Measurements from ENCODE around the gene IP6K2. TPM values are rescaled to one million over a fixed set of nuclear protein-coding genes. Genes with fewer than 3 reads are reported as not detected.

IP6K2 gene
- total RNA-seq, 1 experiment from 2014 or later: 105 TPM

- Mint-ChIP-seq H3K36me3 (ENCODE audit: insufficient read depth, unreplicated experiment) (peaks cover 44% of the 10 kb centered on the region), H3K4me3 (ENCODE audit: low read depth, unreplicated experiment) (no peak overlapping the region), H3K27me3 (ENCODE audit: unreplicated experiment) (no peaks in the 10 kb centered on the region), H3K9me3 (ENCODE audit: low read depth, unreplicated experiment) (no peaks in the 10 kb centered on the region), H3K4me1 (ENCODE audit: low read depth, unreplicated experiment) (no peaks in the 10 kb centered on the region), H3K27ac (ENCODE audit: unreplicated experiment) (no peak overlapping the region)
- CTCF ChIA-PET: no interaction called here
- DNase-seq: no peak
- TF ChIP-seq, protein P1, sequence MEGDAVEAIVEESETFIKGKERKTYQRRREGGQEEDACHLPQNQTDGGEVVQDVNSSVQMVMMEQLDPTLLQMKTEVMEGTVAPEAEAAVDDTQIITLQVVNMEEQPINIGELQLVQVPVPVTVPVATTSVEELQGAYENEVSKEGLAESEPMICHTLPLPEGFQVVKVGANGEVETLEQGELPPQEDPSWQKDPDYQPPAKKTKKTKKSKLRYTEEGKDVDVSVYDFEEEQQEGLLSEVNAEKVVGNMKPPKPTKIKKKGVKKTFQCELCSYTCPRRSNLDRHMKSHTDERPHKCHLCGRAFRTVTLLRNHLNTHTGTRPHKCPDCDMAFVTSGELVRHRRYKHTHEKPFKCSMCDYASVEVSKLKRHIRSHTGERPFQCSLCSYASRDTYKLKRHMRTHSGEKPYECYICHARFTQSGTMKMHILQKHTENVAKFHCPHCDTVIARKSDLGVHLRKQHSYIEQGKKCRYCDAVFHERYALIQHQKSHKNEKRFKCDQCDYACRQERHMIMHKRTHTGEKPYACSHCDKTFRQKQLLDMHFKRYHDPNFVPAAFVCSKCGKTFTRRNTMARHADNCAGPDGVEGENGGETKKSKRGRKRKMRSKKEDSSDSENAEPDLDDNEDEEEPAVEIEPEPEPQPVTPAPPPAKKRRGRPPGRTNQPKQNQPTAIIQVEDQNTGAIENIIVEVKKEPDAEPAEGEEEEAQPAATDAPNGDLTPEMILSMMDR (IDR thresholded peaks at IDR 0.05; ENCODE audit: unreplicated experiment): no peak
- intact Hi-C loops (cut with micrococcal nuclease; ENCODE audit: unreplicated experiment): no loop called here
- BruUV-seq (replicated peaks): no TSS peak
These were observed 8.5 kb downstream of the IP6K2 start for GRCh38 chr3:48708481-48708889.

DNA sequence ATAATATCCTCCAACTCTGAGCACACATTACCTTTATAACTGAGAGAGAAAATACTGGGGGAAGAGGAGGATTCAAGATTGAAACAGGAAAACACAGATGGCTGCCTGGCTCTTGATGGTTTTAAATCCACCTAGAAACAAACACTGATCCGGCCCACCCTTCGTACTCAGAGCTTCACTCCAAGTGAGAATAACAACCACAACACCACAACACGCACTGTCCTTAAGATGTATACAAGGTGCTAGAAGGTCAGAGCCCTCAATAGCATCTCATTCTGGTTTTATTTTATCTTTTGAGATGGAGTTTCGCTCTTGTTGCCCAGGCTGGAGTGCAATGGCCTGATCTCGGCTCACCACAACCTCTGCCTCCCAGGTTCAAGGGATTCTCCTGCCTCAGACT, 9.9 kb downstream of the IP6K2 start:
- intact Hi-C loops (cut with micrococcal nuclease; ENCODE audit: unreplicated experiment): no loop called here
- peaks cover 8% of the 10 kb centered on the region for H3K4me1 Mint-ChIP-seq (ENCODE audit: low read depth, unreplicated experiment)
- DNase-seq: no peak
- no peak overlapping the region for H3K4me3 Mint-ChIP-seq (ENCODE audit: low read depth, unreplicated experiment)
- H3K27me3 Mint-ChIP-seq (ENCODE audit: unreplicated experiment): no peaks in the 10 kb centered on the region
- no peaks in the 10 kb centered on the region for H3K9me3 Mint-ChIP-seq (ENCODE audit: low read depth, unreplicated experiment)
- TF ChIP-seq, protein P1 (IDR thresholded peaks at IDR 0.05; ENCODE audit: unreplicated experiment): no peak
- H3K36me3 Mint-ChIP-seq (ENCODE audit: insufficient read depth, unreplicated experiment): peaks cover 44% of the 10 kb centered on the region
- no peak overlapping the region for H3K27ac Mint-ChIP-seq (ENCODE audit: unreplicated experiment)
- no TSS peak for BruUV-seq (replicated peaks)
- CTCF ChIA-PET: interaction anchor here (1.1 kb wide), 1 partner anchor 10 kb away, joined by 3 read pairs; the partner anchor contains the start of gene IP6K2

- Mint-ChIP-seq H3K27me3 (ENCODE audit: unreplicated experiment) (no peaks in the 10 kb centered on the region), H3K4me3 (ENCODE audit: low read depth, unreplicated experiment) (no peak overlapping the region), H3K9me3 (ENCODE audit: low read depth, unreplicated experiment) (no peaks in the 10 kb centered on the region), H3K27ac (ENCODE audit: unreplicated experiment) (no peak overlapping the region), H3K4me1 (ENCODE audit: low read depth, unreplicated experiment) (peaks cover 10% of the 10 kb centered on the region), H3K36me3 (ENCODE audit: insufficient read depth, unreplicated experiment) (peaks cover 46% of the 10 kb centered on the region)
- intact Hi-C loops (cut with micrococcal nuclease; ENCODE audit: unreplicated experiment): no loop called here
- no peak for DNase-seq
- CTCF ChIA-PET: interaction anchor here (0.6 kb wide), 1 partner anchor 102 kb away, joined by 3 read pairs; no protein-coding TSS in a partner anchor
- TF ChIP-seq, protein P1 (IDR thresholded peaks at IDR 0.05; ENCODE audit: unreplicated experiment): no peak
- BruUV-seq (replicated peaks): no TSS peak
These were observed 14.6 kb downstream of the IP6K2 start for GRCh38 chr3:48702320-48702920.

DNA sequence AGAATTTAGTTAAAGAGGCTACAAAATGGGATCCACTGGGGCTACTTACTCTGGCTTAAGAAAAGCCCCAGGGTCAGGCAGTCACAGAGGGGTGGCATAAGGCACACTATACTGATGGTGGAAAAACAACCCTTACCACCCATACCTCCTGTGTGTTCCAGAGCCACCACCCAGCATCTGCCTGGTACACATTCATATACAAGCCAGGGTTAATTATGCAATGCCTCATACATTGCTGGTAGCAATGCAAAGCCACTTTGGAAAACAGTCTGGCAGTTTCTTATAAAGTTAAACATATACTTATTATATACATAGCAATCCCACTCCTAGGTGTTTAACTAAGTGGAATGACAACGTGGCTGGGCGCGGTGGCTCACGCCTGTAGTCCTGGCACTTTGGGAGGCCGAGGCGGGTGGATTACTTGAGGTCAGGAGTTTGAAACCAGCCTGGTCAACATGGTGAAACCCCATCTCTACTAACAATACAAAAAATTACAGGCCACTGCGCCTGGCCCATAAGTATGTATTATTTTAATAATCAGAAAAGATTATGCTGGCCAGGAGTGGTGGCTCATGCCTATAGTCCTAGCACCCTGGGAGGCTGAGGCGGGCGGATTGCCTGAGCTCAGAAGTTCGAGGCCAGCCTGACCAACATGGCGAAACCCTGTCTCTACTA, 16.2 kb downstream of the IP6K2 start:
- no peaks in the 10 kb centered on the region for H3K9me3 Mint-ChIP-seq (ENCODE audit: low read depth, unreplicated experiment)
- H3K27me3 Mint-ChIP-seq (ENCODE audit: unreplicated experiment): no peaks in the 10 kb centered on the region
- no peak overlapping the region for H3K27ac Mint-ChIP-seq (ENCODE audit: unreplicated experiment)
- peaks cover 10% of the 10 kb centered on the region for H3K4me1 Mint-ChIP-seq (ENCODE audit: low read depth, unreplicated experiment)
- CTCF ChIA-PET: no interaction called here
- TF ChIP-seq, protein P1 (IDR thresholded peaks at IDR 0.05; ENCODE audit: unreplicated experiment): no peak
- BruUV-seq (replicated peaks): no TSS peak
- H3K4me3 Mint-ChIP-seq (ENCODE audit: low read depth, unreplicated experiment): no peak overlapping the region
- DNase-seq: no peak
- H3K36me3 Mint-ChIP-seq (ENCODE audit: insufficient read depth, unreplicated experiment): peaks cover 47% of the 10 kb centered on the region
- intact Hi-C loops (cut with micrococcal nuclease; ENCODE audit: unreplicated experiment): no loop called here

Measured in Calu3 (cell line).